ENCODE data around the gene TMEM272. TPM values are rescaled to one million over a fixed set of nuclear protein-coding genes. Genes with fewer than 3 reads are reported as not detected.

TMEM272 gene
- polyA plus RNA-seq, 1 donor (not counting 4 experiments of a cell fraction or from before 2014, with no cell fraction given) = not detected

GRCh38 chr13:51839711-51840540 lies 5.1 kb downstream of the TMEM272 start:
- peaks cover 8% of the 10 kb centered on the region for H3K27me3 ChIP-seq (ENCODE audit: control insufficient read depth, extremely low read depth, insufficient read depth, low read length)
- no peak overlapping the region for H3K27ac ChIP-seq (ENCODE audit: control insufficient read depth, insufficient read depth, low read length)
- DNase-seq (ENCODE audit: low read depth, low spot score) (no peak), FAIRE-seq (no peak)
- TF ChIP-seq EZH2 (IDR thresholded peaks at IDR 0.05; ENCODE audit: low read length) (no peak), CTCF (optimal IDR thresholded peaks at IDR 0.05 in 1 of 3, IDR thresholded peaks at IDR 0.05 in 1 of 3, conservative IDR thresholded peaks at IDR 0.05 in 1 of 3; ENCODE audit: extremely low read depth in 1 of 3, insufficient read depth in 2 of 3, low read length in 3 of 3) (no peak)
- H4K20me1 ChIP-seq (ENCODE audit: control insufficient read depth, extremely low read depth, insufficient read depth, low read length) = no peaks in the 10 kb centered on the region
- H3K4me2 ChIP-seq (ENCODE audit: control insufficient read depth, extremely low read depth, insufficient read depth, low read depth, low read length) = no peak overlapping the region
- no peaks in the 10 kb centered on the region for H3K4me1 ChIP-seq (ENCODE audit: control insufficient read depth, extremely low read depth, insufficient read depth, low read length)
- no peak overlapping the region for H2AFZ ChIP-seq (ENCODE audit: control insufficient read depth, low read length)
- H3K9ac ChIP-seq (ENCODE audit: control insufficient read depth, extremely low read depth, insufficient read depth, low read length) = no peak overlapping the region
- dilution Hi-C loops (cut with MboI; ENCODE audit: extremely low pct_ligation_motif_present, low sequenced_read_pairs) = no loop called here
- H3K36me3 ChIP-seq (ENCODE audit: control insufficient read depth in 2 of 2, extremely low read depth in 1 of 2, insufficient read depth in 2 of 2, low read length in 2 of 2) = no peaks in the 10 kb centered on the region
- H3K9me3 ChIP-seq (ENCODE audit: control insufficient read depth, low read depth, low read length) = no peaks in the 10 kb centered on the region
- no peak overlapping the region for H3K4me3 ChIP-seq (ENCODE audit: control insufficient read depth in 2 of 3, extremely low read depth in 1 of 3, insufficient read depth in 2 of 3, low read depth in 1 of 3, low read length in 3 of 3)
- H3K9me1 ChIP-seq (ENCODE audit: control insufficient read depth, extremely low read depth, insufficient read depth, low read length) = no peaks in the 10 kb centered on the region
- H3K79me2 ChIP-seq (ENCODE audit: control insufficient read depth, insufficient read depth, low read length) = no peaks in the 10 kb centered on the region

GRCh38 chr13:51838240-51838846 lies 6.6 kb downstream of the TMEM272 start:
- H3K36me3 ChIP-seq (ENCODE audit: control insufficient read depth in 2 of 2, extremely low read depth in 1 of 2, insufficient read depth in 2 of 2, low read length in 2 of 2) = no peaks in the 10 kb centered on the region
- no peak overlapping the region for H3K9ac ChIP-seq (ENCODE audit: control insufficient read depth, extremely low read depth, insufficient read depth, low read length)
- no peaks in the 10 kb centered on the region for H3K9me3 ChIP-seq (ENCODE audit: control insufficient read depth, low read depth, low read length)
- no peak for DNase-seq (ENCODE audit: low read depth, low spot score)
- dilution Hi-C loops (cut with MboI; ENCODE audit: extremely low pct_ligation_motif_present, low sequenced_read_pairs) = no loop called here
- no peaks in the 10 kb centered on the region for H4K20me1 ChIP-seq (ENCODE audit: control insufficient read depth, extremely low read depth, insufficient read depth, low read length)
- H3K4me2 ChIP-seq (ENCODE audit: control insufficient read depth, extremely low read depth, insufficient read depth, low read depth, low read length) = no peak overlapping the region
- no peak for FAIRE-seq
- TF ChIP-seq CTCF (optimal IDR thresholded peaks at IDR 0.05 in 1 of 3, IDR thresholded peaks at IDR 0.05 in 1 of 3, conservative IDR thresholded peaks at IDR 0.05 in 1 of 3; ENCODE audit: extremely low read depth in 1 of 3, insufficient read depth in 2 of 3, low read length in 3 of 3) = no peak
- no peak for TF ChIP-seq EZH2 (IDR thresholded peaks at IDR 0.05; ENCODE audit: low read length)
- no peak overlapping the region for H3K4me3 ChIP-seq (ENCODE audit: control insufficient read depth in 2 of 3, extremely low read depth in 1 of 3, insufficient read depth in 2 of 3, low read depth in 1 of 3, low read length in 3 of 3)
- H3K27me3 ChIP-seq (ENCODE audit: control insufficient read depth, extremely low read depth, insufficient read depth, low read length) = peaks cover 10% of the 10 kb centered on the region
- H3K79me2 ChIP-seq (ENCODE audit: control insufficient read depth, insufficient read depth, low read length) = no peaks in the 10 kb centered on the region
- no peak overlapping the region for H3K27ac ChIP-seq (ENCODE audit: control insufficient read depth, insufficient read depth, low read length)
- H3K9me1 ChIP-seq (ENCODE audit: control insufficient read depth, extremely low read depth, insufficient read depth, low read length) = no peaks in the 10 kb centered on the region
- no peaks in the 10 kb centered on the region for H3K4me1 ChIP-seq (ENCODE audit: control insufficient read depth, extremely low read depth, insufficient read depth, low read length)
- H2AFZ ChIP-seq (ENCODE audit: control insufficient read depth, low read length) = no peak overlapping the region
